Muscle layer of colon (tissue), 2 donors: ENCODE data around the gene CACNA1A.
"Not testable (repeated sequence)": the region's sequence is repeated elsewhere in the genome, so short reads cannot be mapped to it uniquely, and the experiment has no call there.

Experiments
- H3K27ac ChIP-seq: one replicate; pipeline ENCODE4 v1.7.0; 2013; ENCODE audit warnings: low read depth, mild to moderate bottlenecking, low read length, moderate library complexity
- H3K27me3 ChIP-seq, 2 donors: one replicate each; pipeline ENCODE4 v1.7.0; 2013; ENCODE audit warnings: low read length in 2 of 2, mild to moderate bottlenecking in 2 of 2; ENCODE audit not compliant: insufficient read depth in 2 of 2, control insufficient read depth in 1 of 2
- H3K36me3 ChIP-seq: one replicate; pipeline ENCODE4 v1.7.0; 2013; ENCODE audit warnings: mild to moderate bottlenecking, low read length; ENCODE audit not compliant: insufficient read depth
- H3K4me1 ChIP-seq: one replicate; pipeline ENCODE4 v1.7.0; 2013; ENCODE audit warnings: mild to moderate bottlenecking, low read length; ENCODE audit not compliant: insufficient read depth
- H3K4me3 ChIP-seq, 2 donors: one replicate each; pipeline ENCODE4 v1.7.0; 2013; ENCODE audit warnings: low read length in 2 of 2, low read depth in 1 of 2, mild to moderate bottlenecking in 1 of 2, moderate library complexity in 1 of 2
- H3K9ac ChIP-seq: one replicate; pipeline ENCODE4 v1.7.0; 2013; ENCODE audit warnings: low read length
- H3K9me3 ChIP-seq: one replicate; pipeline ENCODE4 v1.7.0; 2013; ENCODE audit warnings: mild to moderate bottlenecking, low read length
- donor health status: abdominal sarcoma.
- donor health status: Adenocarcinoma of cecum.

CACNA1A gene

DNA sequence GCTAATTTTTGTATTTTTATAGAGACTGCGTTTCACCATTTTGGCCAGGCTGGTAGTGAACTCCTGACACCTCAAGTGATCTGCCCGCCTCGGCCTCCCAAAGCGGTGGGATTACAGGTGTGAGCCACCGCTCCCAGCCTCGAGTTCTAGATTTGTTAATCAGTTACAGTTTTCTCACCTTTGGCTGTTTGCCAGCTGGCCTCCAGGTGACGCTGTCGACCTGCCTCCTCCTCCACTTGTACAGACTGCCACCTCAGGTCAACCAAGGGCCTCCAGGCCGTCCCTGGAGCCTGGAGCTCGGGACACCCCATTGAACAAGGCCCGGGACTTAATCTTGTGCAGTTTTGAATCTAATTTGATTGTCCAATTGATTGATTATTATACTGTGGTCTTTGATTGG is 310.6 kb downstream of the CACNA1A start:
- Histone ChIP-seq H3K9me3 (no peaks in the 10 kb centered on the region), H3K4me3 (no peak overlapping the region), H3K4me1 (no peaks in the 10 kb centered on the region), H3K27me3 (no peaks in the 10 kb centered on the region), H3K27ac (no peak overlapping the region), H3K36me3 (no peaks in the 10 kb centered on the region), H3K9ac (no peak overlapping the region)

DNA sequence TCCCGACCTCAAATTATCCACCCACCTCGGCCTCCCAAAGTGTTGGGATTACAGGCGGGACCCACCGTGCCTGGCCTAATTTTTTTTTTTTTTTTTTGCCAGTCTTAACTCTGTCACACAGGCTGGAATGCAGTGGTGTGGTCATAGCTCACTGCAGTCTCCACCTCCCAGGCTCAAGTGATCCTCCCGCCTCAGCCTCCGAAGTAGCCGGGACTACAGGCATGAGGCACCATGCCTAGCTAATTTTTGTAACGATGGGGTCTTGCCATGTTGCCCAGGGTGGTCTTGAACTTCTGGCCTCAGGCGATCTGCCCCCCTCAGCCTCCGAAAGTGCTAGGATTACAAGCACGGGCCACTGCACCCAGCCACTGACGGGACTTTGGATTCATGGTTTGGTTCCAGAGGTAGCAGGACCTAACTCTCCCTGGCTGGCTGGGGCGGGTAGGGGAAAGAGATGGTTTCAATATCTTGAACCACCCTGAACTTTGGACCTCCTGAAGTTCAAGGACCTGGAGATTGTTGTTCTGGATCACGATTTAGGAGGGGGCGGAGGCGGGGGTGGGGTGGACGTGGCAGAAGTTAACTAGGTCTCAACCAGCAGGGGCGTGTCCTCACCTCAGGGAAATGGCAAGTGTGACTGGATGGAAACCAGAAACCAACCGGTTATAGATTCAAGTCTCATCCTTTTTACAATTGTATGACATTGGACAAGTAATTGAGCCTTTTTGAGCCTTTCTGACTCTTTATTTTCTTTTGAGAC is 315.3 kb downstream of the CACNA1A start:
- H3K27ac ChIP-seq = no peak overlapping the region
- H3K27me3 ChIP-seq = no peaks in the 10 kb centered on the region
- H3K9me3 ChIP-seq = no peaks in the 10 kb centered on the region
- no peaks in the 10 kb centered on the region for H3K36me3 ChIP-seq
- no peaks in the 10 kb centered on the region for H3K4me1 ChIP-seq
- H3K4me3 ChIP-seq = no peak overlapping the region
- no peak overlapping the region for H3K9ac ChIP-seq

DNA sequence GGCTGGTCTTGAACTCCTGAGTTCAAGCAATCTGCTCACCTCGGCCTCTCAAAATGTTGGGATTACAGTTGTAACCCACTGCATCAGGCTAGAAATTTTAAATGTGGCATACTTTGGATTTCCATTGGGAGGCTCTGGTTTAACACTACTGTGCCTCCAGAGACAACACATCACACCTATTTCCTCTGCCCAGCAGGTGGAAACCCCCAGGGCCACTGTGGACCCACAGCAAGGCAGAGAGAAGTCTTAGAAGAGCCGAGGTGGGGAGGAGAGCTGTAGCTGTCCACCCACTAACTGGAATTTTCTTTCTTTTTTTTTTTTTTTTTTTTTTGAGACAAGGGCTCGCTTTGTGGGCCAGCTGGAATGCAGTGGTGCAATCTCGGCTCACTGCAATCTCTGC is 316.7 kb downstream of the CACNA1A start:
- no peaks in the 10 kb centered on the region for H3K9me3 ChIP-seq
- no peak overlapping the region for H3K4me3 ChIP-seq
- no peaks in the 10 kb centered on the region for H3K27me3 ChIP-seq
- no peaks in the 10 kb centered on the region for H3K4me1 ChIP-seq
- no peak overlapping the region for H3K27ac ChIP-seq
- H3K9ac ChIP-seq = no peak overlapping the region
- H3K36me3 ChIP-seq = no peaks in the 10 kb centered on the region

DNA sequence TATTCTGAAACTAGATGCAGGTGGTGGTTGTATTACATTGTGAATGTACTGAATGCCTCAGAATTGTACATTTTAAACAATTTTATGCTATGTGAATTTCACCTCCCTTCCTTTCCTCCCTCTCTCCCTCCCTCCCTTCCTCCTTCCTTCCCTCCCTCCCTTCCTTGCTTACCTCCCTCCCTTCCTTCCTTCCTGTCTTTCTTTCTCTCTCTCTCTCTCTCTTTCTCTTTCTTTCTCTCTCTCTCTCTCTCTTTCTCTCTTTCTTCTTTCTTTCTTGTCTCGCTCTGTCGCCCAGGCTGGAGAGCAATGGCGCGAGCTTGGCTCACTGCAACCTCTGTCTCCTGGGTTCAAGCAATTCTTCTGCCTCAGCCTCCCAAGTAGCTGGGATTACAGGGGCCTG is 318.9 kb downstream of the CACNA1A start:
- H3K9me3 ChIP-seq = no peaks in the 10 kb centered on the region
- no peaks in the 10 kb centered on the region for H3K4me1 ChIP-seq
- H3K9ac ChIP-seq = no peak overlapping the region
- no peak overlapping the region for H3K4me3 ChIP-seq
- H3K36me3 ChIP-seq = no peaks in the 10 kb centered on the region
- H3K27ac ChIP-seq = no peak overlapping the region
- H3K27me3 ChIP-seq = no peaks in the 10 kb centered on the region

DNA sequence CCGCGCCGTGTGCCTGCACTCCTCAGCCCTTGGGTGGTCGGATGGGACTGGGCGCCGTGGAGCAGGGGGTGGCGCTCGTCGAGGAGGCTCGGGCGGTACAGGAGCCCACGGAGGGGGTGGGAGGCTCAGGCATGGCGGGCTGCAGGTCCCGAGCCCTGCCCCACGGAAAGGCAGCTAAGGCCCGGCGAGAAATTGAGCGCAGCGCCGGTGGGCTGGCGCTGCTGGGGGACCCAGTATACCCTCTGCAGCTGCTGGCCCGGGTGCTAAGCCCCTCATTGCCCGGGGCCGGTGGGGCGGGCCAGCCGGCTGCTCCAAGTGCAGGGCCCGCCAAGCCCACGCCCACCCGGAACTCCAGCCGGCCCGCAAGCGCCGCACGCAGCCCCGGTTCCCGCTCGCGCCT is 319.6 kb downstream of the CACNA1A start:
- not testable (repeated sequence) for H3K27ac ChIP-seq, H3K27me3 ChIP-seq, H3K4me1 ChIP-seq, H3K9ac ChIP-seq, H3K9me3 ChIP-seq, H3K4me3 ChIP-seq, H3K36me3 ChIP-seq

DNA sequence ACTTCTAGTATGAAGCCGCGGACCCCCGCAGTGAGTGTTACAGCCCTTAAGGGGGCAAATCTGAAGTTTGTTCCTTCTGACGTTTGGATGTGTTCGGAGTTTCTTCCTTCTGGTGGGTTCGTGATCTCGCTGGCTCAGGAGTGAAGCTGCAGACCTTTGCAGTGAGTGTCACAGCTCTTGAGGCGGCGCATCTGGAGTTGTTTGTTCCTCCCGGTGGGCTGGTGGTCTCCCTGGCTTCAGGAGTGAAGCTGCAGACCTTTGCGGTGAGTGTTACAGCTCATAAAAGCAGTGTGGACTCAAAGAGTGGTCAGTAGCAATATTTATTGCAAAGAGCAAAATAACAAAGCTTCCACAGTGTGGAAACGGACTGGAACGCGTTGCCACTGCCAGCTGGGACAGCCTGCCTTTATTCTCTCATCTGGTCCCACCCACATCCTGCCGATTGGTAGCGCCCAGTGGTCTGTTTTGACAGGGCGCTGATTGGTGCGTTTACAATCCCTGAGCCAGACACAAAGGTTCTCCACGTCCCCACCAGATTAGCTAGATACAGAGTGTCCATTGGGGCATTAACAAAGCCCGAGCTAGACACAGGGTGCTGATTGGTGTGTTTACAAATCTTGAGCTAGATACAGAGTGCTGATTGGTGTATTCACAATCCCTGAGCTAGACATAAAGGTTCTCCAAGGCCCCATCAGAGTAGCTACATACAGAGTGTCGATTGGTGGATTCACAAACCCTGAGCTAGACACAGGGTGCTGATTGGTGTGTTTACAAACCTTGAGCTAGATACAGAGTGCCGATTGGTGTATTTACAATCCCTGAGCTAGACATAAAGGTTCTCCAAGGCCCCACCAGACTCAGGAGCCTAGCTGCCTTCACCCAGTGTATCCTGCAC is 320.3 kb downstream of the CACNA1A start:
- H3K36me3 ChIP-seq, H3K9ac ChIP-seq, H3K4me1 ChIP-seq, H3K9me3 ChIP-seq, H3K4me3 ChIP-seq, H3K27me3 ChIP-seq, H3K27ac ChIP-seq: not testable (repeated sequence)

DNA sequence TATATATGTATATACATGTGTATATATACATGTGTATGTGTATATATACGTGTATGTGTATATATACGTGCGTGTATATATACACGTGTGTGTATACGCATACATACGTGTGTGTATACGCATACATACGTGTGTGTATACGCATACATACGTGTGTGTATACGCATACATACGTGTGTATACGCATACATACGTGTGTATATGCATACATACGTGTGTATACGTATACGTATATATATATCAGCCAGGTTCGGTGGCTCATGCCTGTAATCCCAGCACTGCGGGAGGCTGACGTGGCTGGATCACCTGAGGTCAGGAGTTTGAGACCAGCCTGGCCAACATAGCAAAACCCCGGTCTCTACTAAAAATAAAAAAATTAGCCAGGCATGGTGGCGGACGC is 321.4 kb downstream of the CACNA1A start:
- H3K27ac ChIP-seq, H3K36me3 ChIP-seq, H3K9ac ChIP-seq, H3K4me3 ChIP-seq, H3K9me3 ChIP-seq, H3K27me3 ChIP-seq: not testable (repeated sequence)
- peaks cover 13% of the 10 kb centered on the region for H3K4me1 ChIP-seq

DNA sequence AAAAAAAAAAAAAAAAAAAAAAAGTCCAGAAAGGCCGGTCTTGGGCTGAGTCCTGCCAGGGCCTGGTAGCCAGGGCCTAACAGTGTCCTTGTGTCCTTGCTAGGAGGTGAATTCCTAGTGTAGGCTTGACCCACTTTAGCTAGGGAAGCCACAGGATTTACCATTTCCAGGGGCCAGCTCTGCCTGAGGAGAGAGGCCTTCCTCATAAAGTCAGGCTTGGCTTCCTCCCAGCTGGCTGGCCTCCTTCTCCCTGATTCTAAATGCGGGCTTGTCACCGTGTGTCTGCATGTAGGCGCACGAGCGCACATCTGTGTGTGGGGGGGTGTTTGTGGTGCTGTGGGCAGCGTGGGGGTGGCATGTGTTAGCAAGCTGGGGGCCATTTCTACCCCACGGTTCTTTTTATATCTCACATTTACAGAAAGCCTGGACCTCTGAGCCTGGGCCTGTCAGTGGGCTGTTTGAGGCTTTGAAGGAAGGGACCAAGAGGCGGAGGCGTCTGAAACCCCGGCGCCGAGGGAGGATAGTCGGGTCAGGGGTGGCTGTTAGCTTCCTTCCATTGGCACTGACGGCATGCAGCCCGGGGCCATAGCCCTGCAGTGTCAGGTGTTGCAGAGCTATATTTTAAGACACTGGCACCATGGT is 324.4 kb downstream of the CACNA1A start:
- H3K4me1 ChIP-seq = peaks cover 13% of the 10 kb centered on the region
- H3K4me3 ChIP-seq = peak overlapping the region in 1 of 2 donors; percentile 4
- no peak overlapping the region for H3K9ac ChIP-seq
- H3K27me3 ChIP-seq = no peaks in the 10 kb centered on the region
- H3K27ac ChIP-seq = no peak overlapping the region
- no peaks in the 10 kb centered on the region for H3K9me3 ChIP-seq
- no peaks in the 10 kb centered on the region for H3K36me3 ChIP-seq

DNA sequence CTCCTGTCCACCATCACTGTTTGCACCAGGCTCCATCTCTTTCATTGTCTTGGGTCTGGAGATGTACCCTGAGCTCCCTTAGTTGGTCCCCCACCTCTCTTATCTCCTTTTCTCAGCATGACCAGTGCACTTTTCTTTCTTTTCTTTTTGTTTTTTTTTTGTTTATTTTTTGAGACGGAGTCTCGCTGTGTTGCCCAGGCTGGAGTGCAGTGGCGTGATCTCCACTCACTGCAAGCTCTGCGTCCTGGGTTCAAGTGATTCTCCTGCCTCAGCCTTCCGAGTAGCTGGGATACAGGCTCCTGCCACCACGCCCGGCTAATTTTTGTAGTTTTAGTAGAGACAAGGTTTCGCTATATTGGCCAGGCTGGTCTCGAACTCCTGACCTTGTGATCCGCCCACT is 328.0 kb downstream of the CACNA1A start:
- H3K9me3 ChIP-seq, H3K27ac ChIP-seq, H3K4me3 ChIP-seq, H3K27me3 ChIP-seq, H3K9ac ChIP-seq, H3K36me3 ChIP-seq: not testable (repeated sequence)
- peaks cover 13% of the 10 kb centered on the region for H3K4me1 ChIP-seq

DNA sequence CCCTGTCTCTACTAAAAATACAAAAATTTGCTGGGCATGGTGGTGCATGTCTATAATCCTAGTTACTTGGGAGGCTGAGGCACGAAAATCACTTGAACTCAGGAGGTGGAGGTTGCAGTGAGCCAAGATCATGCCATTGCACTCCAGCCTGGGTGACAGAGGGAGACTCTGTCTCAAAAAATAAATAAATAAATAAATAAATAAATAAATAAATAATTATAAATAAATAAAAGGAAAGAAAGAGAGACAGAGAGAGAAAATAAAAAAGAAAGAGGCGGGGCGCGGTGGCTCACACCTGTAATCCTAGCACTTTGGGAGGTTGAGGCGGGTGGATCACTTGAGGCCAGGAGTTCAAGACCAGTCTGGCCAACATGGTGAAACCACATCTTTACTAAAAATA is 328.7 kb downstream of the CACNA1A start:
- not testable (repeated sequence) for H3K36me3 ChIP-seq, H3K27me3 ChIP-seq, H3K9me3 ChIP-seq, H3K4me3 ChIP-seq, H3K27ac ChIP-seq, H3K9ac ChIP-seq
- peaks cover 13% of the 10 kb centered on the region for H3K4me1 ChIP-seq

DNA sequence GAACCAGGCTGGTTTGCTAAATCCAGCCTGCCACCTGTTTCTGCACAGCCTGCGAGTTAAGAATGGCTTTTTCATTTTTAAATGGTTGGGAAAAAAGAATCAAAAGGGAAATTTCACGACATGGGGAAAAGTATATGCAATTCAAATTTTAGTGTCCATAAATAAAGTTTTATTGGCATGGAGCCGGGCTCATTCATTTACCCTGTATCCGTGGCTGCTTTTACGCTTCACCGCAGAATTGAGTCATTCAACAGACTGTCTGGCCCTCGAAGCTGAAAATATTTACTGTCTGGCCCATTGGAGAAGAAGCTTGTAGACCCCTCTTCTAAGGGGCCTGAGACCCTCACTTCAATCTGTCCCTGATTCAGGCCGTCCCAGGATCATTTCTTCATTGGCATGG is 329.9 kb downstream of the CACNA1A start:
- no peaks in the 10 kb centered on the region for H3K36me3 ChIP-seq
- no peak overlapping the region for H3K9ac ChIP-seq
- no peak overlapping the region for H3K27ac ChIP-seq
- H3K27me3 ChIP-seq = no peaks in the 10 kb centered on the region
- H3K4me3 ChIP-seq = no peak overlapping the region
- peaks cover 13% of the 10 kb centered on the region for H3K4me1 ChIP-seq
- no peaks in the 10 kb centered on the region for H3K9me3 ChIP-seq
